Esophagus muscularis mucosa (tissue), 3 donors: ENCODE data around the gene ELK4.

Experiments
- CTCF ChIP-seq, 3 experiments: fragments of 200-600 bp in 2 of 3; fragments of 450-650 bp in 1 of 3; sonication (generic) in 2 of 3; IDR thresholded peaks; one replicate each; pipeline ENCODE4 v1.5.1; 2017 to 2019; ENCODE audit warnings: antibody characterized with exemption in 3 of 3, mild to moderate bottlenecking in 2 of 3, moderate library complexity in 1 of 3
- POLR2AphosphoS5 ChIP-seq, 2 donors: sonication (generic); formaldehyde crosslinking; IDR thresholded peaks; one replicate each; pipeline ENCODE4 v1.6.1; 2017; ENCODE audit warnings: antibody characterized with exemption in 2 of 2

GRCh38 chr1:205662791-205663190 is 31.0 kb upstream of the ELK4 start:
- no peak for TF ChIP-seq CTCF (IDR thresholded peaks at IDR 0.05)
- no peak for TF ChIP-seq POLR2AphosphoS5 (IDR thresholded peaks at IDR 0.05)
